GM19463 (cell line): ENCODE results near the gene PLS1.
A peak's percentile ranks its signal among the peaks of the same experiment; 100 is the strongest.
"Not testable (repeated sequence)": the region's sequence is repeated elsewhere in the genome, so short reads cannot be mapped to it uniquely, and the experiment has no call there.

Experiments
- ATAC-seq: cut with Tn5 transposase; IDR thresholded peaks from one replicate; pipeline ENCODE4 v1.9.1; 2021; ENCODE audit warnings: mild to moderate bottlenecking, moderate library complexity; ENCODE audit not compliant: unreplicated experiment

The PLS1 gene

DNA sequence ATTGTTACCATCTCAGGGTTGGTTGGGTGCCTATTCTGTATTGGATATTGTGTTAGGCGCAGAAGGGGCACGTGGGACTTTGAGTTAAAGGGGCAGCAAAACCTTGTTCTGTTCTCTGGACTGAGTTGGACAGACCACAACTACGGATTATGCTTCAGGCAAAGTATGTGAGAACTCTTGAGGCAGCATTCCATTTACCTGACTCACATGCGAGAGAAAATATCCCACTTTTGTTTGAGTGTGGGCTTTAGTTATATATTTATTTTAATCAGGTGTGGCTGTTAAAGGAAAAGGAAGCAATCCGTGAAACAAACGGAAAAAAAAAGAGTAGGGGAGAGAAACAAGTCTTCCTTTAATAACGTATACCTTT lies 627 bp upstream of the PLS1 start:
- no peak for ATAC-seq

DNA sequence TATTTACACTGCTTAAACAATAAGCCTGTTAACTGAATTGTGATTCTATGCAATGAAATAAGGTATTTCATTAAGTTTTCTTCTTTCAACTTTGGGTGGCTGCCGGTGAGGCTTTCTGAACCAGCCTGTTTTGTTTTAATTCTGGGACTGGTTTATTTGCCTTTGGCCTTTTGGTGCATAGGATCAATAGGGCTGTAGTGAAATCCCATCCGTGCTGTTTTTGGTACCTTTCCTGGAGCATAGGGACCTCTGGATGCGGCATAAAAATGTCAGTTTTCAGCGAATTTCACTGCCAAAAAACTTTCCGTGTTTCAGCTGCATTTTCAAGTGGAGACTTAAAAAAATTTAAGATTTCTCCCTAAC lies 514 bp downstream of the PLS1 start:
- ATAC-seq: no peak

DNA sequence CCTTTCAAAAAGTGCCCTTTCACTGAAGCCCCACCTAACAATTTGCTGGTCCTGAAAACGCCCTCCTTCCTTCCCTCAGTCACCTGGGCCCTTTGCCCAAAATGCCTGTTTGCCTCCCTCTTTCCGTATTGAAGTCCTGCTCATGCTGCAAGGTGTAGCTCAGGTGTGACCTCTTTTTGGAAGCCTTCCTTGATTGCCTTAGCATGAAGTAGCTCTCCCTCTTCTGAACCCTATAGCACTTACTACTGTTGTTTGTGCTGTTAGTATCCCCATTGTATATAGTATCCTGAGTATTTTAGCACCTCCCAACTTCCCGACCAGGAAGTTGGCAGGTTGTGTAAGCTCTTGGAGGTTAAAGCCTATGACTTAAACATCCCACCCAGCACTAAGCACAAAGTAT lies 1.7 kb downstream of the PLS1 start:
- no peak for ATAC-seq

GRCh38 chr3:142601713-142602112 lies 5.5 kb downstream of the PLS1 start:
- no peak for ATAC-seq

- ATAC-seq: no peak
These were observed 6.6 kb downstream of the PLS1 start for GRCh38 chr3:142602619-142603385.

GRCh38 chr3:142603386-142603705 lies 7.2 kb downstream of the PLS1 start:
- ATAC-seq: not testable (repeated sequence)

GRCh38 chr3:142604940-142605339 lies 8.7 kb downstream of the PLS1 start:
- peak; percentile 80 for ATAC-seq

- ATAC-seq: no peak
These were observed 12.4 kb downstream of the PLS1 start for GRCh38 chr3:142608631-142609030.

- no peak for ATAC-seq
These were observed 12.9 kb downstream of the PLS1 start for GRCh38 chr3:142609136-142609535.

GRCh38 chr3:142611206-142611605 lies 15.0 kb downstream of the PLS1 start:
- no peak for ATAC-seq

- no peak for ATAC-seq
These were observed 17.3 kb downstream of the PLS1 start for GRCh38 chr3:142613491-142613890.

DNA sequence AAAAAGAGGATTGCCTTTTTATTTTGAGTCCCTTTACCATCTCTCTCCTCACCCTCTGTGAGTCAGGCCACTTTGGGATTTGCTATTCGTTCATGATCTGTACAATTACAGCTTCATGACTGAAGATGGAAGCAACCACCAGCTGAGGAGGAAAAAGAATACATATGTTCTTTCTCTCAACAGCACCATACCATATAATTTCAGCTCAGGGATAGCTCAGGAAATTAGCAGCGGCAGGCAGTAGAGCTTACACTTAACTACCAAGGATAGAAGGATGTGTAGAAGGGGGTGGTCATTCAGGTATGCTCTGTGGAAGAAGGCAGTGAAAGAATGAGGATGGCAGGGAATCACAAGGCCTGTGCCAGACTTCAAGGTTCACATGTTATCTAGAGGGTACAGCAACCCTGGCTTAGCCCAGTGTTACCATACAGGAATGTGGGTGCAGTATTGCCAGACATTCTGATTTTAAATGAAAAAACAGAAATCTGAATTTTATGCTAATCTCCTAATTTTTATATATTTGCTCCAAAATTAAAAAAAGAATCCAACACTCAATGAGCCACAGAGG lies 17.9 kb downstream of the PLS1 start:
- no peak for ATAC-seq

DNA sequence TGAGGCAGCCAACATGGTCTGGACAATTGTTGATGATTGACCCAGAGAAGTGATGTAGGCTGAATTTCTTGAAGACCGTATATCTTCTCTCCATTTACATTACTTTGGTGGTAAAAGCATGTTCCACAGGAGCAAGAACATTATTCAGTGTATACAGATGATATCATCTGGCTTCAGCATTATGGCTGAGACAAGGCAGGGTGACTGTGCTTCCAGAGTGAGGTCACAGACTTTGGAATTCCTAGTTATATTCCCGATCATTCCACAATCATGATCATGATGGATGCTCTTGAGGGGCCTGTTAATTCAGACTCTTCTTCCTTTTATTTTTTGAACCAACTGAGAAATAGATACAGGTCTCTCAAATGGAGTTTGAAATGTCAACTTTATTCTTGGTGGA lies 19.0 kb downstream of the PLS1 start:
- no peak for ATAC-seq

DNA sequence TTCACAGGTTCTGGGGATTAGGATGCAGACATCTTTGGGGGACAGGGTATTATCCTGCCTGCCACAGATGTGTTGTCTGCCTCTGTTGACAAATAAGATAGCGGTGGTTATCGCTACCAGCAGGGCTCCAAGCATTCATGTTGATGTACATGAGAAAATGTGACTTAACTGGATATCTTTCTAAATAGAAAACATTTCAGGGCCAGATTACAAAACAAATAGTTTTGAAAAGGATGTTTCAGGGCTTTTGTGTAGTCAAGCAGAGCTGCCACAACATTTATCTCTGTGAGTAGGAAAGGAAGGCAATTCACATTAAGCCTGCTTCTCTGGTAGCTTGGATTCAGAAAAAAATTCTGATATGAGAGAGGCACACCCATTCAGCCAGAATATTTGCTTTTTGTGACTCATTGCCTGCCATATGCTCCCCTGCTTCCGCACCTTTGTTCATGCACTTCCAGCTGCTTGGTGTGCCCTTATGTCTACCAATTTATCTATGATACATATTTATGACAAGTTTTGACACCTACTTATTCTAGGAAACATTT lies 22.8 kb downstream of the PLS1 start:
- no peak for ATAC-seq

- no peak for ATAC-seq
These were observed 26.2 kb downstream of the PLS1 start for GRCh38 chr3:142622405-142622804.

- no peak for ATAC-seq
These were observed 27.0 kb downstream of the PLS1 start for GRCh38 chr3:142623194-142623593.

DNA sequence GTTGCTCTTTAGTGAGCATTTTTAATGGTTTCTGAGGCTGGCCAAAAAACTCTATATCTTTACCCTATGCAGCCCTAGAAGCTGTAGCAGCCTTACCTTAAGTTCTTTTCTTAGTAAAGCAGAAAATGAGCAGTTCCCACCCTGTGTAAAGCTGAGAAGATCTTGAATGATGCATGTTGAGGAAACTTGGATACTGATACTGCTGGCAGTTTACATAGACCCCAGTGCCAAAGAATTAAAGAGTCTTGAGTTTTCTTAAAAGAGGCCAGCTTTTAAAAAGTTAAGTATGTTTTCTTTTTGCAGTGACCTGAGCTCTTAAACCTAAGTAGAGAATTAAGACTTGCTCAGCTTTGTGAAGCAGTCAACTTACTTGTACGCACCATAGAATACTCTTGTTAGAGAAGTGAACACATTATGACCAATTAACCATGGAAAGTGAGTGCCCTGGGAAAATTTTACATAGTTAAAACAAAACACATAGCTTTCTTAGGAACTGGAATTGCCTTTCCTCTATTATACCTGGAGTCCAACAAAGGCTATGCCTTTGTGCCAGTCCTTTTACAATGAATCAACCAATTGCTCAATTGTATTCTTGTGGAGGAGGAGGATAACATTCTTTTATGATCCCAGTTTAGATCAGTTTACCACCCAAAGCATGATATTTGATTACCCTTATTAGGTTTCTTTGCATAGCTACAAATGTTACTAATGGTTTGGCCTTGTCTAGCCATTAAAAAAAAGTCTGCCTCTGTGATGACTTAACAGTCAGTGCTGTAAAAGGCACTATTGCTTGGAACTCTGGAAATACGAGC lies 28.4 kb downstream of the PLS1 start:
- no peak for ATAC-seq

- ATAC-seq: no peak
These were observed 28.9 kb downstream of the PLS1 start for GRCh38 chr3:142625153-142625440.

GRCh38 chr3:142626971-142627370 lies 30.8 kb downstream of the PLS1 start:
- ATAC-seq: no peak

GRCh38 chr3:142628801-142629200 lies 32.6 kb downstream of the PLS1 start:
- ATAC-seq: peak; percentile 86

DNA sequence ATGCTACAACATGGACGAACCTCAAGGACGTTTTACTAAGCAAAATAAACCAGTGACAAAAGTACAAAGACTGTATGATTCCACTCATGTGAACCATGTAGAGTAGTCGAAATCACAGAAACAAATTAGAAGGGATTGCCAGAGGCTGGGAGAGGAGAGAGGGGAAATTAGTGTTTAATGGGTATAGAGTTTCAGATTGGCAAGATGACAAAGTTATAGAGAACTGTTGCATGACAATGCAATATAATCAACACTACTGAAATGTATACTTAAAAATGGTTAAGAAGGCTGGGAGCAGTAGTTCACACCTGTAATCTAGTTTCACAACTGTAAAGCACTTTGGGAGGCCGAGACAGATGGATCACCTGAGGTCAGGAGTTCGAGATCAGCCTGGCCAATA lies 36.9 kb downstream of the PLS1 start:
- no peak for ATAC-seq

DNA sequence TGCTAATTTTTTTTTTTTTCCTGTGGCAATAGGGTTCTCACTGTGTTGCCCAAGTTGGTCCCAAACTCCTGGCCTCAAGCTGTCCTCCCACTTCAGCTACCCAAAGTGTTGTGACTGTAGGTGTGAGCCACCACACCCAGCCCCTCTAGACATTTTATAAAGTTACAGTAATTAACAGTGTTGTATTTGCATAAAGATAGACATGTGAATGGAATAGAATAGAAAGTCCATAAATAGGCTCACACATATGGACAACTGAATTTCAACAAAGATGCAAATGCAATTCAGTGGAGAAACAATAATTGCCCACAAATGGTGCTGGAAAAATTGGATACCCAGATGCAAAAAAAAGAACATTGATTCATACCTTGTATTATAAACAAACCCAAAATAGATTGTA lies 39.9 kb downstream of the PLS1 start:
- ATAC-seq: no peak
